Mesenchymal stem cell (in vitro differentiated cells and primary cell): ENCODE results near the gene AK2.

Experiments
- DNase-seq: peaks from one replicate; pipeline ENCODE4 v3.0.0-alpha.2; 2013
- H2AFZ ChIP-seq: one replicate; pipeline ENCODE4 v1.6.1; 2013; ENCODE audit warnings: low read depth, mild to moderate bottlenecking, control low read depth, inconsistent platforms, low read length, moderate library complexity
- H2AK5ac ChIP-seq: 2 replicates; pipeline ENCODE4 v1.6.1; 2013; ENCODE audit warnings: low read length, moderate library complexity, mild to moderate bottlenecking, inconsistent platforms; ENCODE audit not compliant: severe bottlenecking
- H2BK120ac ChIP-seq: one replicate; pipeline ENCODE4 v1.6.1; 2013; ENCODE audit warnings: low read depth, mild to moderate bottlenecking, inconsistent platforms, low read length, moderate library complexity
- H2BK12ac ChIP-seq, 2 experiments: one replicate each; pipeline ENCODE4 v1.6.1; 2013; ENCODE audit warnings: inconsistent platforms in 2 of 2, low read length in 2 of 2, mild to moderate bottlenecking in 2 of 2, moderate library complexity in 2 of 2, control low read depth in 1 of 2
- H2BK15ac ChIP-seq: one replicate; pipeline ENCODE4 v1.6.1; 2013; ENCODE audit warnings: mild to moderate bottlenecking, low read depth, inconsistent platforms; ENCODE audit not compliant: poor library complexity, severe bottlenecking
- H2BK5ac ChIP-seq: 2 replicates; pipeline ENCODE4 v1.6.1; 2013; ENCODE audit warnings: low read depth, mild to moderate bottlenecking, low read length, control low read depth, inconsistent platforms; ENCODE audit not compliant: poor library complexity, severe bottlenecking
- H3K14ac ChIP-seq, 2 experiments: one replicate each; pipeline ENCODE4 v1.6.1; 2013; ENCODE audit warnings: inconsistent platforms in 2 of 2, low read length in 2 of 2, control low read depth in 1 of 2, mild to moderate bottlenecking in 1 of 2, moderate library complexity in 1 of 2
- H3K18ac ChIP-seq, 2 experiments: one replicate each; pipeline ENCODE4 v1.6.1; 2013; ENCODE audit warnings: inconsistent platforms in 2 of 2, low read length in 2 of 2, control low read depth in 1 of 2, low read depth in 1 of 2, mild to moderate bottlenecking in 1 of 2
- H3K23ac ChIP-seq, 2 experiments: one replicate each; pipeline ENCODE4 v1.6.1; 2013; ENCODE audit warnings: inconsistent platforms in 2 of 2, low read length in 2 of 2, mild to moderate bottlenecking in 2 of 2, moderate library complexity in 2 of 2, control low read depth in 1 of 2
- H3K27ac ChIP-seq: 2 replicates; pipeline ENCODE4 v1.5.1; 2013; ENCODE audit warnings: mild to moderate bottlenecking, moderate library complexity, low read length, control low read depth, inconsistent platforms; ENCODE audit not compliant: poor library complexity, severe bottlenecking
- H3K27me3 ChIP-seq, 2 experiments: 2 replicates each; pipeline versions ENCODE4 v1.6.1 to v1.7.0; 2013; ENCODE audit warnings: low read length in 2 of 2, mild to moderate bottlenecking in 2 of 2, moderate library complexity in 2 of 2, control low read depth in 1 of 2, inconsistent platforms in 1 of 2; ENCODE audit not compliant: control insufficient read depth in 1 of 2, insufficient read depth in 1 of 2
- H3K36me3 ChIP-seq, 2 experiments: 2 replicates each; pipeline versions ENCODE4 v1.6.1 to v1.7.0; 2013; ENCODE audit warnings: low read length in 2 of 2, control low read depth in 1 of 2, inconsistent platforms in 1 of 2, low read depth in 1 of 2, mild to moderate bottlenecking in 1 of 2; ENCODE audit not compliant: insufficient read depth in 2 of 2, control insufficient read depth in 1 of 2
- H3K4ac ChIP-seq, 2 experiments: one replicate each; pipeline ENCODE4 v1.6.1; 2013; ENCODE audit warnings: inconsistent platforms in 2 of 2, low read length in 2 of 2, mild to moderate bottlenecking in 2 of 2, moderate library complexity in 2 of 2, control low read depth in 1 of 2, low read depth in 1 of 2
- H3K4me1 ChIP-seq: 2 replicates; pipeline ENCODE4 v1.6.1; 2013; ENCODE audit warnings: low read depth, low read length, control low read depth; ENCODE audit not compliant: control insufficient read depth, insufficient read depth
- H3K4me2 ChIP-seq: 2 replicates; pipeline ENCODE4 v1.6.1; 2013; ENCODE audit warnings: low read length, mild to moderate bottlenecking, inconsistent platforms; ENCODE audit not compliant: poor library complexity, severe bottlenecking
- H3K4me3 ChIP-seq, 2 experiments: 2 replicates each; pipeline versions ENCODE4 v1.5.1 to v1.7.0; 2013; ENCODE audit warnings: low read length in 2 of 2, mild to moderate bottlenecking in 2 of 2, control low read depth in 1 of 2, low read depth in 1 of 2; ENCODE audit not compliant: insufficient read depth in 1 of 2
- H3K79me1 ChIP-seq: replicated peaks from 2 replicates; pipeline ENCODE4 v1.6.1; 2013; ENCODE audit warnings: mild to moderate bottlenecking, control low read depth, low read length, inconsistent platforms; ENCODE audit not compliant: poor library complexity, severe bottlenecking
- H3K9ac ChIP-seq: 2 replicates; pipeline ENCODE4 v1.7.0; 2013; ENCODE audit warnings: mild to moderate bottlenecking, low read length, moderate library complexity
- H3K9me3 ChIP-seq: 2 replicates; pipeline ENCODE4 v1.7.0; 2013; ENCODE audit warnings: mild to moderate bottlenecking, low read length; ENCODE audit not compliant: control insufficient read depth
- H4K8ac ChIP-seq: one replicate; pipeline ENCODE4 v1.6.1; 2013; ENCODE audit warnings: inconsistent platforms, mild to moderate bottlenecking, low read length, moderate library complexity
- H4K91ac ChIP-seq: one replicate; pipeline ENCODE4 v1.6.1; 2013; ENCODE audit warnings: mild to moderate bottlenecking, low read length, inconsistent platforms
- WGBS: methylation state at CpG from one replicate; pipeline ENCODE4 v1.1.7; 2013; ENCODE audit warnings: mixed read lengths; 5-methylcytosine and 5-hydroxymethylcytosine counted together

The AK2 gene

DNA sequence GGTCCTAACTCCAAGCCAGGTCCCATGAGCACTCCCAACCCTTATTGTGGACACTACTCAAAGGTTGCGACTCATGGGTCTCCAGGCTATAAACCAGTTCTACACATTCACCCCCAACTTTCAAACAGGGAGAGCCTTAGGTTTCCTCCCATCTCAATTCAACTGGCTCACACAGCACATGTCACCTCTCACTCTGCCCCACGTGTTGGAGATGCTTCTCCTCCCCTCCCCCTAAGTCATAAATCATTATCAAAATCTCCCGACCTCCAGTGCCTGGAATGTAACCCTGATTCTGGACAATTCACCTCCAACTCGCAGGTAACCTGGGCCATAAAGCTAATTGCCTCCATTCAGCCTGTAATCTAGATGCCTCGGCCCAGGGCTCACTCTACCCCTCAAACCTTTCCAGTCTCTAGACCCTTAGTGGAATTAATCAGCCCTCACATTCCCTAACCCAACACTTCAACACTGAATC, 595 bp downstream of the AK2 start:
- peak overlapping the region in 1 of 2 experiments; percentile 14 for H3K18ac ChIP-seq
- H2AK5ac ChIP-seq = no peak overlapping the region
- peaks cover 10% of the 10 kb centered on the region for H3K79me1 ChIP-seq
- no peak overlapping the region for H2BK5ac ChIP-seq
- H4K91ac ChIP-seq = no peak overlapping the region
- peak overlapping the region in 1 of 2 experiments; percentile 37 for H3K4ac ChIP-seq
- H4K8ac ChIP-seq = no peak overlapping the region
- no peak overlapping the region for H2BK120ac ChIP-seq
- H3K36me3 ChIP-seq = peaks cover 0 to 16% of the 10 kb centered on the region in 2 experiments
- no peaks in the 10 kb centered on the region for H3K27me3 ChIP-seq
- DNase-seq = peak; percentile 58
- no peak overlapping the region for H3K27ac ChIP-seq
- H3K4me1 ChIP-seq = peaks cover 8% of the 10 kb centered on the region
- H3K4me2 ChIP-seq = peak overlapping the region; percentile 74
- H3K4me3 ChIP-seq = peak overlapping the region; percentile 73 to 95
- H3K23ac ChIP-seq = no peak overlapping the region
- 17% methylated on average over 5 of the region's 5 CpGs for WGBS
- no peaks in the 10 kb centered on the region for H3K9me3 ChIP-seq
- H3K14ac ChIP-seq = peak overlapping the region in 1 of 2 experiments; percentile 78
- H2BK15ac ChIP-seq = no peak overlapping the region
- peak overlapping the region; percentile 90 for H3K9ac ChIP-seq
- no peak overlapping the region for H2BK12ac ChIP-seq
- H2AFZ ChIP-seq = no peak overlapping the region

DNA sequence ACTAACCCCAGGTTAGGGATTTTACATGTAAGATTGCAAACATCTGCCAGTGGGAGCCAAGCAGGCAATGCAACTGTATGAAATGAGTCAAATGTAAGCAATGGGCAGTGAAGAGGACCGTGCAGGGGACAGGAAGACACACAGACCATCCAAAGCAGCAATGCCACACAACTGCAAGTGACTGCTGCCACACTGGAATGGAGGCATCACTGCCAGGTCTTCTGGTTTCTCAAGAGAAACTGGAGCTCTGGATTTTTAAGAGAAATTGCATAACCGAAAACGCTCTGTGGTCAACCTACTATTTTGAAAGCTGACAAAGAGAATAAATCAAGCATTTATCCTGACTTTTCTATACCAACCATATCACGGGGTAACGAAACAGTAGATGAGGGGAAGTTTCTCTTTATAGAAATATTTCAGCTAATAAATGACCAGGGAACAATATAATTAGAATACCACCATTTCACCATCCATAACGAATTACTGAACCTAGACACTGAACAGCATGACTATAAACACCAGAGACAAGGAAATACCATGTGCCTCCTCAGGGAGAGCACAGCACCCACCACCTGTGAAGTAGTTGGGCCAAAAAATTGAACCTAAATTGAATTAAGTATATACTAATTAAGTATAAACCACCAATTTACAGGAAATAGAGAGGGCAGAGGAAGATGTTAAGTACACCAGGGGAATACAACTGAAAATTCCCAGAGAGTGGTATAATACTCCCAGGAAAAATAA, 4.4 kb downstream of the AK2 start:
- H3K18ac ChIP-seq = no peak overlapping the region
- H3K4me1 ChIP-seq = peaks cover 8% of the 10 kb centered on the region
- no peak overlapping the region for H2AFZ ChIP-seq
- peaks cover 26% of the 10 kb centered on the region for H3K79me1 ChIP-seq
- H3K27me3 ChIP-seq = no peaks in the 10 kb centered on the region
- no peak overlapping the region for H3K9ac ChIP-seq
- no peak overlapping the region for H3K4ac ChIP-seq
- peak; percentile 53 for DNase-seq
- no peak overlapping the region for H3K4me3 ChIP-seq
- no peak overlapping the region for H2BK120ac ChIP-seq
- no peak overlapping the region for H3K27ac ChIP-seq
- no peaks in the 10 kb centered on the region for H3K9me3 ChIP-seq
- peak overlapping the region in 1 of 2 experiments; percentile 48 for H2BK12ac ChIP-seq
- no peak overlapping the region for H2BK15ac ChIP-seq
- peak overlapping the region; percentile 7 for H4K8ac ChIP-seq
- H2BK5ac ChIP-seq = no peak overlapping the region
- no peak overlapping the region for H3K4me2 ChIP-seq
- H3K14ac ChIP-seq = no peak overlapping the region
- 88% methylated on average over 2 of the region's 6 CpGs for WGBS
- no peak overlapping the region for H3K23ac ChIP-seq
- H3K36me3 ChIP-seq = peaks cover 0 to 40% of the 10 kb centered on the region in 2 experiments
- H2AK5ac ChIP-seq = no peak overlapping the region
- no peak overlapping the region for H4K91ac ChIP-seq

DNA sequence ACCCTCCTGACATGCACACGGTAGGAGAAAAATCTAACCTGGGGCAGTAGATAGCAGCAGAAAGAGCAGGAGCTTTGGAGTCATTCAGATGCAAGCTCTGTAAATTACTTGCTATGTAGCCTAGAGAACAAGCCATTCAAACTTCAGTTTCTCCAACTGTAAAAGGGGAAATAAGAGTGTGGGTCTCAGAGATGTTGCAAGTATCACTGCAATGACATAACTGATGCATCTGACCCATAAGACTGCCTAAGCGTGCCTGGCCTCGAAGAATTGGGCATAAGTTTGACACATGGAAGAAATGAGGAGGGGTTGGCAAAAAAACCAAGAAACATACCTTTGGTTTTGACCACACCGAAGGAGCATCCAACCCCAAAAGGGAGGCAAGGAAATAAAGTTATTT, 5.2 kb downstream of the AK2 start:
- H3K4ac ChIP-seq = no peak overlapping the region
- WGBS = 100% methylated on average over 3 of the region's 4 CpGs

DNA sequence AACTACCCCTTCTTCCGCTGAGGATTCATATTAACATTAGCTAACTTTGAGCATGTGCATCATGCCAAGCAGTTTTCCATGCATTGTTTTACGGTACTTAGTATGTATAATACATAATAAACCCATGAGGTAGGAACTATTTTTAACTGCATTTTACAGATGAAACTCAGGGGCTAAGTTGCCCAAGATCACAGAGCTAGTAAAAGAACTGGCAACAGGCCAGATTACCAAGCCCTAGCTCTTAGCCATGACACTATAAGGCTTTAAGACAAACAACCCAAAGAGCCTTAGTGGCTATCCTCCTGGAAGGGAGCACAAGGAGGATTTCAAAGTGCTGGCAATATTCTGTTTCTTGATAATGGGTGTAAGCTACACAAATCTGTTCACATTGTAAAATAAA, 6.1 kb downstream of the AK2 start:
- H3K4me2 ChIP-seq = no peak overlapping the region
- H3K18ac ChIP-seq = no peak overlapping the region
- H3K36me3 ChIP-seq = peaks cover 0 to 40% of the 10 kb centered on the region in 2 experiments
- H3K23ac ChIP-seq = no peak overlapping the region
- no peak overlapping the region for H2BK15ac ChIP-seq
- H2AFZ ChIP-seq = no peak overlapping the region
- H3K4me1 ChIP-seq = peaks cover 8% of the 10 kb centered on the region
- peaks cover 30% of the 10 kb centered on the region for H3K79me1 ChIP-seq
- no peak overlapping the region for H4K8ac ChIP-seq
- H3K9ac ChIP-seq = no peak overlapping the region
- no peak overlapping the region for H2BK12ac ChIP-seq
- no CpG with 5 or more reads among the region's 2 CpGs for WGBS
- no peak overlapping the region for H3K14ac ChIP-seq
- no peak overlapping the region for H3K27ac ChIP-seq
- no peak overlapping the region for H4K91ac ChIP-seq
- no peak overlapping the region for H3K4ac ChIP-seq
- H2BK5ac ChIP-seq = no peak overlapping the region
- DNase-seq = peak; percentile 86
- no peaks in the 10 kb centered on the region for H3K9me3 ChIP-seq
- H2AK5ac ChIP-seq = no peak overlapping the region
- no peak overlapping the region for H2BK120ac ChIP-seq
- no peaks in the 10 kb centered on the region for H3K27me3 ChIP-seq
- H3K4me3 ChIP-seq = no peak overlapping the region

More for the DNA sequence above, 5.2 kb downstream of the AK2 start:
- Histone ChIP-seq H3K36me3 (peaks cover 0 to 40% of the 10 kb centered on the region in 2 experiments), H3K4me3 (no peak overlapping the region), H3K27ac (no peak overlapping the region), H3K18ac (no peak overlapping the region), H2AK5ac (no peak overlapping the region), H4K8ac (no peak overlapping the region), H2BK120ac (no peak overlapping the region), H4K91ac (no peak overlapping the region), H2BK15ac (no peak overlapping the region), H3K27me3 (no peaks in the 10 kb centered on the region), H3K9ac (no peak overlapping the region), H2BK12ac (no peak overlapping the region), H3K4me1 (peaks cover 11% of the 10 kb centered on the region), H2AFZ (no peak overlapping the region), H3K9me3 (no peaks in the 10 kb centered on the region), H3K14ac (no peak overlapping the region), H2BK5ac (no peak overlapping the region), H3K23ac (no peak overlapping the region), H3K4me2 (no peak overlapping the region), H3K79me1 (peaks cover 29% of the 10 kb centered on the region)
- no peak for DNase-seq
